Effector memory CD4-positive, alpha-beta T cell (primary cell): Measurements from ENCODE around the gene FYTTD1.
"Not testable (repeated sequence)": the region's sequence is repeated elsewhere in the genome, so short reads cannot be mapped to it uniquely, and the experiment has no call there.

Experiments
- DNase-seq, 3 donors: peaks; one replicate each; pipeline ENCODE4 v3.0.0-alpha.2; 2020
- H3K27ac ChIP-seq: 2 replicates; pipeline ENCODE4 v1.7.0; 2013; ENCODE audit warnings: mild to moderate bottlenecking, low read length, moderate library complexity; ENCODE audit not compliant: insufficient read depth, poor library complexity, severe bottlenecking
- H3K27me3 ChIP-seq: replicated peaks from 2 replicates; pipeline ENCODE4 v1.7.0; 2013; ENCODE audit warnings: mild to moderate bottlenecking, low read length; ENCODE audit not compliant: insufficient read depth, control insufficient read depth, poor library complexity, severe bottlenecking
- H3K36me3 ChIP-seq: 2 replicates; pipeline ENCODE4 v1.7.0; 2013; ENCODE audit warnings: mild to moderate bottlenecking, low read length, moderate library complexity; ENCODE audit not compliant: control insufficient read depth, insufficient read depth
- H3K4me1 ChIP-seq: 2 replicates; pipeline ENCODE4 v1.7.0; 2013; ENCODE audit warnings: low read length, mild to moderate bottlenecking; ENCODE audit not compliant: control insufficient read depth, insufficient read depth, poor library complexity, severe bottlenecking
- H3K4me3 ChIP-seq: 2 replicates; pipeline ENCODE4 v1.7.0; 2013; ENCODE audit warnings: low read length, low read depth, mild to moderate bottlenecking; ENCODE audit not compliant: insufficient read depth, poor library complexity, severe bottlenecking
- H3K9me3 ChIP-seq: 2 replicates; pipeline ENCODE4 v1.7.0; 2013; ENCODE audit warnings: mild to moderate bottlenecking, low read length, moderate library complexity; ENCODE audit not compliant: control insufficient read depth

FYTTD1 gene

DNA sequence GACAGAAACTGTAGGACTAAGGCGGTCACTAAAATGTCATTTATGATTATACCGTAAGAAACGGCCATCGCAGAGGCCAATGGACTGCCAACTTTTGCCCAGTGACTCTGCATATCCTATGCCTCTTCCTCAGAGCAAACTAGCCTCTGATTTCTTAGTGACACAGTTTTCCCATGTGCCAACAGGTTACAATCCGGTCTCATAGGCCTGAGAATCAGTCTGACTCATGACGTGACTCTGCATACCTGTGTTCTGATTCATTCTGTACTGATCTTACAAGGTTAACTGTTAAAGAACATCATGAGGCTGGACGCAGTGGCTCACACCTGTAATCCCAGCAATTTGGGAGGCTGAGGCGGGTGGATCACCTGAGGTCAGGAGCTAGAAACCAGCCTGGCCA is 30.8 kb upstream of the FYTTD1 start:
- Histone ChIP-seq H3K4me3 (no peak overlapping the region), H3K27me3 (no peaks in the 10 kb centered on the region), H3K9me3 (no peaks in the 10 kb centered on the region), H3K27ac (no peak overlapping the region), H3K36me3 (peaks cover 10% of the 10 kb centered on the region), H3K4me1 (no peaks in the 10 kb centered on the region)
- no peak for DNase-seq

DNA sequence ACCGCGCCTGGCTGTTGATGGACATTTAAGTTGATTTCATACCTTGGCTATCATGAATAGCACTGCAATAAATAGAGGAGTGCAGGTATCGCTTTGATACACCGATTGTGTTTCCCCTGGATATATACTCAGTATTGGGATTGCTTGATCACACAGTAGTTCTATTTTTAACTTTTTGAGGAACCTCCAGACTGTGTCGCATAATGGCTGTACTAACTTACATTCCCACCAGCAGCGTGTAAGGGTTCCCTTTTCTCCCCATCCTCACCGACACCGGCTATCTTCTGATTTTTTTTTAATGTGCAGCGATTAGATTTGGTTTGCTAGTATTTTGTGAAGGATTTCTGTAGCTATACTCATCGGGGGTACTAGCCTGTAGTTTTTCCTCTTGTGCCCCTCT is 29.0 kb upstream of the FYTTD1 start:
- Histone ChIP-seq H3K27me3 (no peaks in the 10 kb centered on the region), H3K9me3 (no peaks in the 10 kb centered on the region), H3K4me1 (no peaks in the 10 kb centered on the region), H3K36me3 (peaks cover 10% of the 10 kb centered on the region), H3K27ac (no peak overlapping the region), H3K4me3 (no peak overlapping the region)
- no peak for DNase-seq

DNA sequence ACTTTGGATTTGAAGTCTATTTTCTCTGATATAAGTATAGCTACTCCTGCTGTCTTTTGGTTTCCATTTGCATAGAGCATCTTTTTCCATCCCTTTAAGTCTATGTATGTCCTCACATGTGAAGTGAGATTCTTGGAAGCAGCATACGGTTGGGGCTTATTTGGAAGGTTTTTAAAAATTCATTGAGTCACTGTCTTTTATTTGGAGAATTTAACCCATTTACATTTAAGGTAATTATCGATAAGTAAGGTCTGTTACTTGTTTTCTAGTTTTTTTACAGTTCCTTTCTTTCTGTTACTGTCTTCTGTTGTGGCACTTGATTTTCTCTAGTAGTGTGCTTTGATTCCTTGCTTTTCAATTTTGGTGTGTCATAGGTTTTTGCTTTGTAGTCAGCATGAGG is 26.9 kb upstream of the FYTTD1 start:
- DNase-seq: no peak
- Histone ChIP-seq H3K9me3 (no peaks in the 10 kb centered on the region), H3K36me3 (peaks cover 4% of the 10 kb centered on the region), H3K4me3 (no peak overlapping the region), H3K27me3 (no peaks in the 10 kb centered on the region), H3K4me1 (no peaks in the 10 kb centered on the region), H3K27ac (no peak overlapping the region)

DNA sequence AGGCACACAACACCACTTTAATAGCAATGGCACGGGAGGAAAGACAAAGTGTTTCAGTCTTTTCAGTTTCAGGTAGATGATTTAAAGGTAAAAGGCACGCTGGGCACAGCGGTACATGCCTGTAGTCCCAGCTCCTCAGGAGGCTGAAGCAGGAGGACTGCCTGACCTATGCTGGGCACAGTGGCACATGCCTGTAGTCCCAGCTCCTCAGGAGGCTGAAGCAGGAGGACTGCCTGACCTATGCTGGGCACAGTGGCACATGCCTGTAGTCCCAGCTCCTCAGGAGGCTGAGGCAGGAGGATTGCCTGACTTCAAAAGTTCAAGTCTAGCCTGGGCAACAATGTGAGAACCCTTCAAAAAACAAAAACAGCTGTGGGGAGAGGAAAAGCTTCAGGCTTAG is 21.8 kb upstream of the FYTTD1 start:
- not testable (repeated sequence) for DNase-seq, H3K27ac ChIP-seq, H3K4me1 ChIP-seq

DNA sequence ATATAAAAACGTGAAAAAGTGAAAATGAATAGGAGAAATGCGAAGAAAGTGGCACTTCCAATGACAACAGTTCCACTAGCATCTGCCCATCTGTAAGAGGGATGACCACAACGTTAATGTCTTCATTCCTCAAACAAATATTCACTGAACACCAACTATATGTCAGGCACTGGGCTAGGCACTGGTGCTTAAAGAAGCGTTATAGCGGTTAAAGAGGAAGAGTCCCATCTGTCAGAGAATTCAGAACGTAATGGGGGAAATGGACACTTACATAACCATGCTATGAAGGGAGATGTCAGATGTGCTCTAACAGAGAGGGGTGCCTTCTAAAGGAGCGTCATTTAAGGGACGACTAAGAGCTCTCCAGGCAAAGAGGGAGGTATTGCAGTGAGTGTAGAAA is 21.2 kb upstream of the FYTTD1 start:
- H3K4me1 ChIP-seq: no peaks in the 10 kb centered on the region
- H3K27ac ChIP-seq: no peak overlapping the region
- no peaks in the 10 kb centered on the region for H3K27me3 ChIP-seq
- no peak overlapping the region for H3K4me3 ChIP-seq
- DNase-seq: no peak
- H3K36me3 ChIP-seq: no peaks in the 10 kb centered on the region
- no peaks in the 10 kb centered on the region for H3K9me3 ChIP-seq

More for the DNA sequence above, 21.8 kb upstream of the FYTTD1 start:
- H3K9me3 ChIP-seq, H3K27me3 ChIP-seq, H3K4me3 ChIP-seq, H3K36me3 ChIP-seq: not testable (repeated sequence)

DNA sequence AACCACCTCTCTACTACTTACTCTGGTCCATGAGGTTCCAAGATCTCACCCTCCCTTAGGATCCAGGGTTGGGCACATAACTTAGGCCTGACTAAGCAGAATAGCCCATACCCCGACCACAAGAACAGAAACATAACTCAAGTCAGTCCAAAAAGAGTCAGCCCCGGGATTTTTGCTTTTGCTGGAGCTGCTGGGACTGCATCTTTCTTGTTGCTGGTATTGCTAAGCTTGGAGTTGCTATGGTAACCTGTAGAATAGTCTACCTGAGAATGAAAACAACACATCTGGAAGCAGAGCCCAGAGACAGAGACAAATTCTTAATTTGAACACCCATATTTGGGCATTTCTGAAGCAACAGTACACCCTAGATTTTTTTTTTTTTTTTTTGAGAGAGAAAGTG is 19.5 kb upstream of the FYTTD1 start:
- Histone ChIP-seq H3K4me1 (peaks cover 5% of the 10 kb centered on the region), H3K27me3 (no peaks in the 10 kb centered on the region), H3K27ac (no peak overlapping the region), H3K4me3 (no peak overlapping the region), H3K36me3 (no peaks in the 10 kb centered on the region), H3K9me3 (no peaks in the 10 kb centered on the region)
- no peak for DNase-seq

DNA sequence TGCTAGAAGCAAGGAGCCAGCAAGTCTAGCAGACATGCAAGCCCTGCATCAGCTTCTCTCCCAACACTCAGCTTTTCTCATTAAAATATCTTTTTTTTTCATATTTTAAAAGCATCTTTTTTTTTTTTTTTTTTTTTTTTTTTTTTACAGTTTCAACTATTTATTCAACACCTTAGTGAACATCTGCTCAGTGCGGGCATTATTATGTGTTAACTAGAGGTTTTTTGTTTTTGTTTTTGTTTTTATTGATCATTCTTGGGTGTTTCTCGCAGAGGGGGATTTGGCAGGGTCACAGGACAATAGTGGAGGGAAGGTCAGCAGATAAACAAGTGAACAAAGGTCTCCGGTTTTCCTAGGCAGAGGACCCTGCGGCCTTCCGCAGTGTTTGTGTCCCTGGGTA is 18.9 kb upstream of the FYTTD1 start:
- not testable (repeated sequence) for H3K27ac ChIP-seq, H3K27me3 ChIP-seq, H3K36me3 ChIP-seq, H3K9me3 ChIP-seq, DNase-seq, H3K4me3 ChIP-seq
- peaks cover 10% of the 10 kb centered on the region for H3K4me1 ChIP-seq

DNA sequence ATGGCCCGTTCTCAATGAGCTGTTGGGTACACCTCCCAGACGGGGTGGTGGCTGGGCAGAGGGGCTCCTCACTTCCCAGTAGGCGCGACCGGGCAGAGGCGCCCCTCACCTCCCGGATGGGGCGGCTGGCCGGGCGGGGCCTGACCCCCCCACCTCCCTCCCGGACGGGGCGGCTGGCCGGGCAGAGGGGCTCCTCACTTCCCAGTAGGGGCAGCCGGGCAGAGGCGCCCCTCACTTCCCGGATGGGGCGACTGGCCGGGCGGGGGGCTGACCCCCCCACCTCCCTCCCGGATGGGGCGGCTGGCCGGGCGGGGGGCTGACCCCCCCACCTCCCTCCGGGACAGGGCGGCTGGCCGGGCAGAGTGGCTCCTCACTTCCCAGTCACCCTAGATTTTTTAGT is 18.2 kb upstream of the FYTTD1 start:
- H3K36me3 ChIP-seq, H3K9me3 ChIP-seq, H3K4me3 ChIP-seq, DNase-seq, H3K27me3 ChIP-seq, H3K27ac ChIP-seq: not testable (repeated sequence)
- peaks cover 11% of the 10 kb centered on the region for H3K4me1 ChIP-seq

DNA sequence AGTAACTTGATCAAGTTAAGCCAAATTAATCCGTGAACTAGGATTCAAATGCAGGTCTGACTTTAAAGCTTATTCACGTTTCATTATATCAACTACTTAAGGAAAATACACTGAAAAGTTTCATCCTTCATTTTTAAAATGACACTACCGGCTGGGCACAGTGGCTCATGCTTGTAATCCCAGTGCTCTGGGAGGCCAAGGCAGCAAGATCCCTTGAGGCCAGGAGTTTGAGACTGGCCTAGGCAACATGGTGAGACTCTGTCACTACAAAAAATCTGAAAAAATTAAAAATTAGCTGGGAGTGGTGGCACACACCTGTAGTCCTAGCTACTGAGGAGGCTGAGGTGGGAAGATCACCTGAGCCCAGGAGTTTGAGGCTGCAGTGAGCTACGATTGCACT is 16.6 kb upstream of the FYTTD1 start:
- Histone ChIP-seq H3K4me1 (peaks cover 18% of the 10 kb centered on the region), H3K9me3 (no peaks in the 10 kb centered on the region), H3K27me3 (no peaks in the 10 kb centered on the region), H3K27ac (no peak overlapping the region), H3K4me3 (no peak overlapping the region), H3K36me3 (no peaks in the 10 kb centered on the region)
- no peak for DNase-seq

DNA sequence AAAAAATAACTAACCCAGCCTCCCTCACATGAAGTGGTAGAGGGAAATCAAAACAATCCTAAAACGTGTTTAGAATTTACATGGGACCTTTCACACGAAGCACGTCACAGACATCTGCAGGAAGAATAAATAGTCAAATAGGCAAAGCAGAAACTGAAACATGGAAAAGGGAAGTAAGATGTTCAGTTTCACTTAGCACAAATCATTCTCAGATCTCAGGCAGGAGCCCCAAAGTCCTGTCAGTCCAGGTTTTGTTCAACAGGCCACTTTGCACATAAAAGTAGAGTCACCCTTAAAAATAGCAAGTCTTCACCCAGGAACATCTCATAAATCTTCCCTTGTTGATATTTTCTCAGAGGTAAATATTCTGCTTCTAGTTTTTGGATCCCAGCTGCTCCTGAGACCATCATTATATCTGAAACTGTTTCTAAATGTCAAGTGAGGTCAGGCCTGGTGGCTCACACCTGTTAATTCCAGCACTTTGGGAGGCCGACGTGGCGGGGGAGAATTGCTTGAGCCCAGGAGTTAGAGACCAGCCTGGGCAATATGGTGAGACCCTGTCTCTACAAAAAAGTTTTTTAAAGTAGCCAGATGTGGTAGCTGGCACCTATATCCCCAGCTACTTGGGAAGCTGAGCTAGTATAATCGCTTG is 14.9 kb upstream of the FYTTD1 start:
- Histone ChIP-seq H3K27ac (no peak overlapping the region), H3K4me1 (peaks cover 18% of the 10 kb centered on the region), H3K9me3 (no peaks in the 10 kb centered on the region), H3K27me3 (no peaks in the 10 kb centered on the region), H3K36me3 (no peaks in the 10 kb centered on the region), H3K4me3 (no peak overlapping the region)
- no peak for DNase-seq
